GM06990 (cell line): ENCODE measurements around the gene DTX4.
"Not testable (repeated sequence)": the region's sequence is repeated elsewhere in the genome, so short reads cannot be mapped to it uniquely, and the experiment has no call there.

Source experiments
- DNase-seq: peaks from one replicate; pipeline ENCODE4 v3.0.0-alpha.2; 2011; ENCODE audit not compliant: insufficient read length; ENCODE audit errors: extremely low read depth
- H3K27me3 ChIP-seq: replicated peaks from 2 replicates; pipeline ENCODE4 v1.6.0; 2011; ENCODE audit warnings: low read length; ENCODE audit not compliant: control insufficient read depth, insufficient read depth
- H3K36me3 ChIP-seq: 2 replicates; pipeline ENCODE4 v1.5.1; 2011; ENCODE audit warnings: low read length; ENCODE audit not compliant: control insufficient read depth, insufficient read depth
- H3K4me3 ChIP-seq: replicated peaks from 2 replicates; pipeline ENCODE4 v1.5.1; 2011; ENCODE audit warnings: low read depth, mild to moderate bottlenecking, control low read depth, low read length
- TF ChIP-seq, protein P1 (sequence below): IDR thresholded peaks from 2 replicates; pipeline ENCODE4 v1.5.1; 2011; ENCODE audit warnings: low read length, control low read depth, mild to moderate bottlenecking, inconsistent platforms; ENCODE audit not compliant: insufficient read depth, poor library complexity, severe bottlenecking

DTX4 gene

DNA sequence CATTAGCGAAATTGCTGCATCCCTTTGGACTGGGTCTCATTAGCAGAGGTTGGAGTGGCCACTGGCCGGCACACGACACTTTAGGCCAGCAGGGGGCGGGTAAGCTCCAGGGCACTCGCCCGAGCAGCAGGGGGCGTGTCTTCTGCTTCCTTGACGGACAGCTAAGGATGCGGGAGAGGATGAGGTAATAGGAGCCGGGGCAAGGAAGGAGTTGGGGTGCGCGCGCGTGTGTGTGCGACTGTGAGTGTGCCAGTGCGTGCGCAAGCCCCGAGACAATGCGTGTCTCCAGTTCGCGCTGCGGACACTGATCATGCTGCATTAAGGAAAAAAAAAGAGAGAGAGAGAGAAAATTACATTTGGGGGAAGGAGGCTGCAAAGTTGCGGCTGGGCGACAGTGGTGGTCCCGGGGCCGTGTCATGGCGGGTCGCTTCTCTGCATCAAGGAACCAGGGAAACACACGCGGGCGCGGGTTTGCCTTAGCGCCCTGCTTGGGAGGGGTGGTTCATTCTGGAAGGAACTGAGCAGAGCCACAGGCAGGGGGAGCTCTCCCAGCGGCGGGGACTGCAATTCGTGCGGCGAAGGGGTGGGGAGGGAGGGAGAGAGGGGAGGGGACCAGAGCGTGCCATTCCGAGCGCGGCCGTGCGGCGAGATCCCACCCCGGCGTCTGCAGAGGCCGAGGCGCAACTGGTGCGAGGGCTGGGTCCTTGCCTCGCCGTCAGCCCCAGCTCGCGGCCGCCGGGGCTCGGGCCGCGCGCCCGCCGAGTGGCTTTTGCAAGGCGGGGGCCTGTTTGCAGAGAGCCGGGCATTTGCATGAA, at the start of gene DTX4:
Gene DTX4 (plus strand): TSS at position 625 of the 815 bp plus-strand sequence. CDS start 464 bp downstream, outside the sequence.
- Histone ChIP-seq H3K27me3 (no peaks in the 10 kb centered on the region), H3K4me3 (peak within 1 kb of the TSS; percentile 86), H3K36me3 (no peaks in the 10 kb centered on the region)
- DNase-seq, result peak; percentile 89
- TF ChIP-seq, protein P1, sequence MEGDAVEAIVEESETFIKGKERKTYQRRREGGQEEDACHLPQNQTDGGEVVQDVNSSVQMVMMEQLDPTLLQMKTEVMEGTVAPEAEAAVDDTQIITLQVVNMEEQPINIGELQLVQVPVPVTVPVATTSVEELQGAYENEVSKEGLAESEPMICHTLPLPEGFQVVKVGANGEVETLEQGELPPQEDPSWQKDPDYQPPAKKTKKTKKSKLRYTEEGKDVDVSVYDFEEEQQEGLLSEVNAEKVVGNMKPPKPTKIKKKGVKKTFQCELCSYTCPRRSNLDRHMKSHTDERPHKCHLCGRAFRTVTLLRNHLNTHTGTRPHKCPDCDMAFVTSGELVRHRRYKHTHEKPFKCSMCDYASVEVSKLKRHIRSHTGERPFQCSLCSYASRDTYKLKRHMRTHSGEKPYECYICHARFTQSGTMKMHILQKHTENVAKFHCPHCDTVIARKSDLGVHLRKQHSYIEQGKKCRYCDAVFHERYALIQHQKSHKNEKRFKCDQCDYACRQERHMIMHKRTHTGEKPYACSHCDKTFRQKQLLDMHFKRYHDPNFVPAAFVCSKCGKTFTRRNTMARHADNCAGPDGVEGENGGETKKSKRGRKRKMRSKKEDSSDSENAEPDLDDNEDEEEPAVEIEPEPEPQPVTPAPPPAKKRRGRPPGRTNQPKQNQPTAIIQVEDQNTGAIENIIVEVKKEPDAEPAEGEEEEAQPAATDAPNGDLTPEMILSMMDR, result peak; percentile 97

DNA sequence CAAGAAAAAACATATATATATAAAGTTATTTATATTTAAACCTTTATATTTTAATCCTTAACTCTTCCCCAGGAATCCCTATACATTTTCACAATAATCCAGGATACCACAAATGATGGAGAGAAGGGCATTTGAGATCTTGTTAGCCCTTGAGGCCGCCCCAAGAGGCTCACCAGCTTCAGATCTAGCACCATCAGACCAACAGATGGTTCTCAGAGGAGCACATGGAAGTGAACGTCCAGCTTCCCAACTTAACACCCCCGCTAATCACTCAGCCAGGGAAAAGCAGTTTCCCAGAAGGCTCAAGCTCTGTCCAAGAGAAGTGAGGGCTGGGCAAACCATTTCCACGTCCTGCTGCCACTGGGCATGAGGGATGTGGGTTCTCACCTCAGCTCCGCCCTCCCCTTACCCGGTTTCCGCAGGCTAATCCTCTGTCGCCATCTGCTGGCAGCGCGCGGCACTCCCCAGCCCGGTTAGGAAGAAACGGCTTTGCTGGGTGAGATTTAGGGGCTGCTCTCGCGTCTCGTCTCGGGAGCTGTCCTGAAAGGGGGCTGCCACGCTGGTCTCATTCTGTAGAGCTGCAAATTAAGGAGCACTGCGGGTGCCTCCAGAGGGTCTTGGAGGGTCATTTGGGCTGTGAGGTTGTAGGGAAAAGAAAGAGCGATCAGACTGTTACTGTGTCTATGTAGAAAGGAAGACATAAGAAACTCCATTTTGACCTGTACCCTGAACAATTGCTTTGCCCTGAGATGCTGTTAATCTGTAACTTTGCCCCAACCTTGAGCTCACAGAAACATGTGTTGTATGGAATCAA, 36.1 kb upstream of the DTX4 start:
- TF ChIP-seq, protein P1, result peak; percentile 99
- H3K27me3 ChIP-seq, result no peaks in the 10 kb centered on the region
- H3K4me3 ChIP-seq, result no peak overlapping the region
- peak; percentile 83 for DNase-seq
- H3K36me3 ChIP-seq, result no peaks in the 10 kb centered on the region; the same call in 1 of the 2 replicates

DNA sequence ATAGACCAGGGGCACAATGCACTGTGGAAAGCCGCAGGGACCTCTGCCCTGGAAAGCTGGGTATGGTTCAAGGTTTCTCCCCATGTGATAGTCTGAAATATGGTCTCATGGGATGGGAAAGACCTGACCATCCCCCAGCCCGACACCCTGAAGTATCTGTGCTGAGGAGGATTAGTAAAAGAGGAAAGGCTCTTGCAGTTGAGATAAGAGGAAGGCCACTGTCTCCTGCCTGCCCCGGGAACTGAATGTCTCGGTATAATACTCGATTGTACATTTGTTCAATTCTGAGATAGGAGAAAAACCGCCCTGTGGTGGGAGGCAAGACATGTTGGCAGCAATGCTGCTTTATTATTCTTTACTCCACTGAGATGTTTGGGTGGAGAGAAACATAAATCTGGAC, 35.4 kb upstream of the DTX4 start:
- H3K27me3 ChIP-seq, DNase-seq: not testable (repeated sequence)

DNA sequence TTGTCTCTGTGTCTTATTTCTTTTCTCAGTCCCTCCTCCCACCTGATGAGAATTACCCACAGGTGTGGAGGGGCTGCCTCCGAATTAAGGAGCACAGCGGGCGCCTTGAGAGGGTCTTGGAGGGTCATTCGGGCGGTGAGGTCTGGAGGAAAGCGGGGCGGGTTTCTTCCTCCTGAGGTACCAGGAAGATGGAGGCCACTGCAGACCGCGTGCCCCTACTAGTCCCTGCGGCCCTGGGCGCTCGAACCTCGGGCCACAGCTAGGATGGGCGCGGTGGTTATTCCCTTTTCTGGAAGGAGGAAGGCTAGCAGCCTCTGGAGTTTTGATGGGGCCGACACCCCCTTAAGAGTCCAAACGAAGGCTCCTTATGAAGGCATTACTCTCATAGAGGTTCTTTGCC, 34.7 kb upstream of the DTX4 start:
- TF ChIP-seq, protein P1, result no peak
- H3K36me3 ChIP-seq, result no peaks in the 10 kb centered on the region
- H3K27me3 ChIP-seq, result no peaks in the 10 kb centered on the region
- H3K4me3 ChIP-seq, result no peak overlapping the region
- no peak for DNase-seq

More for the DNA sequence above, 35.4 kb upstream of the DTX4 start:
- not testable (repeated sequence) for H3K36me3 ChIP-seq, H3K4me3 ChIP-seq

DNA sequence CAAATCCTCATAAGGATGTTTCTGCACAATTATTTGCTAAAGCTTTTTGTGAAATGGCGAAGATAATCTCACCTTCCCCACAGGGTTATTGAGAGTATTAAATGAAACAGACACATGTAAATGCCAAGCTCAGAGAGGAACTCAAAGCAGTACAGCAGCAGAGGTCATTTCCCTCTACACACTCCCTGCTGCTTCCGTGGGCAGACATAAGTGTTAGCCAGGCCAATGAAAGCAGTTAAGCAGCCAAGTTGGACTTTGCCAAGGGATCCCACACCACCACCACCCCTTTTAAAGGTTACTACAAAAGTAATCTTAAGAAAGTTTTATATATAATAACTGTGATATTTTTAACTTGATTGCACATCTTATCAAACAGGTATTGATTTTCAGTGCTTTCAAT, 33.3 kb upstream of the DTX4 start:
- no peaks in the 10 kb centered on the region for H3K27me3 ChIP-seq

More for the DNA sequence above, 33.3 kb upstream of the DTX4 start:
- Histone ChIP-seq H3K36me3 (no peaks in the 10 kb centered on the region), H3K4me3 (no peak overlapping the region)
- no peak for DNase-seq
- TF ChIP-seq, protein P1, result no peak
